Bronchial epithelial cell (primary cell): ENCODE data around the gene DHX32. TPM values are rescaled to one million over a fixed set of nuclear protein-coding genes. Genes with fewer than 3 reads are reported as not detected.
A peak's percentile ranks its signal among the peaks of the same experiment; 100 is the strongest.

Experiments
- DNase-seq: peaks from one replicate; pipeline ENCODE4 v3.0.0-alpha.2; 2010; ENCODE audit warnings: low read depth
- FAIRE-seq: peaks from 2 replicates; lab custom pipeline; 2011; peaks lifted over from hg19 to GRCh38; lab: Jason Lieb, UNC
- H3K27me3 ChIP-seq: 2 replicates; pipeline ENCODE4 v1.5.1; 2011; ENCODE audit warnings: low read length; ENCODE audit not compliant: control insufficient read depth, insufficient read depth
- H3K36me3 ChIP-seq: 2 replicates; pipeline ENCODE4 v1.5.1; 2011; ENCODE audit warnings: low read length; ENCODE audit not compliant: control insufficient read depth, insufficient read depth
- H3K4me3 ChIP-seq: 2 replicates; pipeline ENCODE4 v1.5.1; 2011; ENCODE audit warnings: mild to moderate bottlenecking, low read depth, low read length, control low read depth
- total RNA-seq: library from RNA; depleted of rRNA; stranded (reverse); fragments of >200 nt; gene quantifications from 2 replicates; pipeline ENCODE4 v1.2.1, GENCODE V29; 2014
- TF ChIP-seq, protein P1 (sequence below): IDR thresholded peaks from 2 replicates; pipeline ENCODE4 v1.5.1; 2011; ENCODE audit warnings: mild to moderate bottlenecking, moderate library complexity, low read length, control low read depth, inconsistent platforms; ENCODE audit not compliant: insufficient read depth, severe bottlenecking

Gene DHX32
- total RNA-seq, 1 donor from 2014 or later: 37.6 TPM

DNA sequence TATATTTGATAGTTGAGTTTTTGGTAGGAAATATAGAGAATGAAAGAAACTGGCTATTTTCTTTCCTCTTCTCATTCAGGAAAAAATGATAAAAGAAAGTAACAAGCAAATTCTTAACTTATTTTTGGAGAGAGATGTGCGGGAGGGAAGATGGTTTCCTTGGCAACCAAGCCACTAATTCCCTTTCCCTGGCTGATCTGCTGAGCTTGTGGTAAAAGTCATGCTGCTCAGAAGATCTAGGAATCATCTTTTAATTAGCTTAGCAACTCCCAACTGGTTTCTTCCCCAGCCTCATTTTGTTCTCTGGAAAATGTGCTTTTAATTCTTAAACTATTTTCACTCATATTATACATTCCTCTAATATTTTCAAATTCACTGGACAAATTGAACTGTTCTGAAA is 69.8 kb downstream of the DHX32 start:
- no peak for DNase-seq
- Histone ChIP-seq H3K27me3 (no peaks in the 10 kb centered on the region), H3K4me3 (no peak overlapping the region), H3K36me3 (peaks cover 13% of the 10 kb centered on the region)
- FAIRE-seq: no peak
- TF ChIP-seq, protein P1, sequence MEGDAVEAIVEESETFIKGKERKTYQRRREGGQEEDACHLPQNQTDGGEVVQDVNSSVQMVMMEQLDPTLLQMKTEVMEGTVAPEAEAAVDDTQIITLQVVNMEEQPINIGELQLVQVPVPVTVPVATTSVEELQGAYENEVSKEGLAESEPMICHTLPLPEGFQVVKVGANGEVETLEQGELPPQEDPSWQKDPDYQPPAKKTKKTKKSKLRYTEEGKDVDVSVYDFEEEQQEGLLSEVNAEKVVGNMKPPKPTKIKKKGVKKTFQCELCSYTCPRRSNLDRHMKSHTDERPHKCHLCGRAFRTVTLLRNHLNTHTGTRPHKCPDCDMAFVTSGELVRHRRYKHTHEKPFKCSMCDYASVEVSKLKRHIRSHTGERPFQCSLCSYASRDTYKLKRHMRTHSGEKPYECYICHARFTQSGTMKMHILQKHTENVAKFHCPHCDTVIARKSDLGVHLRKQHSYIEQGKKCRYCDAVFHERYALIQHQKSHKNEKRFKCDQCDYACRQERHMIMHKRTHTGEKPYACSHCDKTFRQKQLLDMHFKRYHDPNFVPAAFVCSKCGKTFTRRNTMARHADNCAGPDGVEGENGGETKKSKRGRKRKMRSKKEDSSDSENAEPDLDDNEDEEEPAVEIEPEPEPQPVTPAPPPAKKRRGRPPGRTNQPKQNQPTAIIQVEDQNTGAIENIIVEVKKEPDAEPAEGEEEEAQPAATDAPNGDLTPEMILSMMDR: no peak

- DNase-seq (no peak), FAIRE-seq (no peak)
- Histone ChIP-seq H3K4me3 (no peak overlapping the region), H3K36me3 (peaks cover 15% of the 10 kb centered on the region), H3K27me3 (no peaks in the 10 kb centered on the region)
- TF ChIP-seq, protein P1: no peak
These were observed 73.0 kb downstream of the DHX32 start for GRCh38 chr10:125808047-125808446.

- no peaks in the 10 kb centered on the region for H3K27me3 ChIP-seq
- TF ChIP-seq, protein P1: no peak
- no peak overlapping the region for H3K4me3 ChIP-seq
- FAIRE-seq (no peak), DNase-seq (peak; percentile 8)
- peaks cover 14% of the 10 kb centered on the region for H3K36me3 ChIP-seq
These were observed 78.4 kb downstream of the DHX32 start for GRCh38 chr10:125802739-125803138.

GRCh38 chr10:125802131-125802530 is 79.0 kb downstream of the DHX32 start:
- peaks cover 12% of the 10 kb centered on the region for H3K36me3 ChIP-seq
- H3K27me3 ChIP-seq: no peaks in the 10 kb centered on the region
- no peak overlapping the region for H3K4me3 ChIP-seq
- TF ChIP-seq, protein P1: no peak
- no peak for FAIRE-seq
- DNase-seq: no peak

DNA sequence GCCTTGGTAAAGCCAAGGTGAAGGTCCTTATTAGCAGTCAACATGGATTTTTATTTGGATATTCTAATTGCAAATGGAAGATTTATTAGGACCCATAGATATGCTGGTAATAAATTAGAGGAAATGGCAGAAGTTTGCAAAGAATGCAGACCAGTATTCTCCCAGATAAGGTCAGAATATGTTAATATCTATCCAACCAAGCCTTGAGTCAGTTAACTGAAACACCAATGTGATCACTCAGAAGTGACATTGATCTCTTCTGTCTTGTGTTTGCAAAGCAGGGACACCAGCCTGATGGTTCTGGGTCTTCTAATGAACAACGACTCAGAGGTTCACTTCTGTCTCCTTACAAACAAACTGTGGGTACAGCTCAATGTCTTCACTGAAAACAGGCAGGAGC is 79.5 kb downstream of the DHX32 start:
- Histone ChIP-seq H3K27me3 (no peaks in the 10 kb centered on the region), H3K4me3 (no peak overlapping the region), H3K36me3 (peaks cover 11% of the 10 kb centered on the region)
- FAIRE-seq (no peak), DNase-seq (no peak)
- TF ChIP-seq, protein P1: no peak
